ENCODE results near the gene CD200R1.

The CD200R1 gene

DNA sequence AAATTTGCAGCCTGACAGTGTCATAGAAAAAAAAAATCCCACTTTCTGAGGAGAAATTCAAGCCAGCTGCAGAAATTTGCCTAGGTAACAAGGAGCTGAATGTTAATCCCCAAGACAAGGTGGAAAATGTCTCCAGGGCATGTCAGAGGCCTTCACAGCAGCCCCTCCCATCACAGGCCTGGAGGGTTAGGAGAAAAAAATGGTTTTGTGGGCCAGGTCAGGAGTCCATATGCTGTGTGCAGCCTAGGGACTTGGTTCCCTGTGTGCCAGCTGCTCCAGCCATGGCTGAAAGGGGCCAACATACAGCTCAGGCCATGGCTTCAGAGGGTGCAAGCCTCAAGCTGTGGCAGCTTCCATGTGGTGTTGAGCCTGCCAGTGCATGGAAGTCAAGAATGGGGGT is 11.2 kb downstream of the CD200R1 start:
- Histone ChIP-seq H3F3A (ENCODE audit: control insufficient read depth, insufficient read depth) (no peaks in the 10 kb centered on the region), H3K36me3 (ENCODE audit: control insufficient read depth, low read length) (no peaks in the 10 kb centered on the region), H3K27ac (ENCODE audit: low read depth, low read length) (no peak overlapping the region), H4K20me1 (ENCODE audit: control insufficient read depth, insufficient read depth, low read depth, low read length) (no peaks in the 10 kb centered on the region), H3K4me3 (ENCODE audit: low read length) (no peak overlapping the region), H3K79me2 (ENCODE audit: control insufficient read depth, low read length) (no peaks in the 10 kb centered on the region), H3K4me2 (ENCODE audit: low read length) (no peak overlapping the region), H3K9me2 (replicated peaks; ENCODE audit: control insufficient read depth, low read length) (no peaks in the 10 kb centered on the region), H3K9me3 (ENCODE audit: control insufficient read depth, insufficient read depth, low read length) (peaks cover 14% of the 10 kb centered on the region), H3K4me1 (ENCODE audit: control insufficient read depth, low read length) (0 out of 2 replicates have a peak, but pooled peaks cover 5% of the 10 kb centered on the region), H3K27me3 (ENCODE audit: control insufficient read depth, low read length) (no peaks in the 10 kb centered on the region)
- TF ChIP-seq EZH2phosphoT487 (IDR thresholded peaks at IDR 0.05; ENCODE audit: borderline replicate concordance, low read length), result no peak

GRCh38 chr3:112958811-112959560 is 15.9 kb downstream of the CD200R1 start:
- Histone ChIP-seq H3K27me3 (ENCODE audit: control insufficient read depth, low read length) (no peaks in the 10 kb centered on the region), H3K36me3 (ENCODE audit: control insufficient read depth, low read length) (no peaks in the 10 kb centered on the region), H3K9me2 (replicated peaks; ENCODE audit: control insufficient read depth, low read length) (no peaks in the 10 kb centered on the region), H3K4me1 (ENCODE audit: control insufficient read depth, low read length) (0 out of 2 replicates have a peak, but pooled peaks cover 5% of the 10 kb centered on the region), H3K9me3 (ENCODE audit: control insufficient read depth, insufficient read depth, low read length) (peaks cover 11% of the 10 kb centered on the region), H4K20me1 (ENCODE audit: control insufficient read depth, insufficient read depth, low read depth, low read length) (no peaks in the 10 kb centered on the region), H3K79me2 (ENCODE audit: control insufficient read depth, low read length) (no peaks in the 10 kb centered on the region), H3K27ac (ENCODE audit: low read depth, low read length) (no peak overlapping the region), H3K4me2 (ENCODE audit: low read length) (no peak overlapping the region), H3K4me3 (ENCODE audit: low read length) (no peak overlapping the region), H3F3A (ENCODE audit: control insufficient read depth, insufficient read depth) (no peaks in the 10 kb centered on the region)
- TF ChIP-seq, protein P1, sequence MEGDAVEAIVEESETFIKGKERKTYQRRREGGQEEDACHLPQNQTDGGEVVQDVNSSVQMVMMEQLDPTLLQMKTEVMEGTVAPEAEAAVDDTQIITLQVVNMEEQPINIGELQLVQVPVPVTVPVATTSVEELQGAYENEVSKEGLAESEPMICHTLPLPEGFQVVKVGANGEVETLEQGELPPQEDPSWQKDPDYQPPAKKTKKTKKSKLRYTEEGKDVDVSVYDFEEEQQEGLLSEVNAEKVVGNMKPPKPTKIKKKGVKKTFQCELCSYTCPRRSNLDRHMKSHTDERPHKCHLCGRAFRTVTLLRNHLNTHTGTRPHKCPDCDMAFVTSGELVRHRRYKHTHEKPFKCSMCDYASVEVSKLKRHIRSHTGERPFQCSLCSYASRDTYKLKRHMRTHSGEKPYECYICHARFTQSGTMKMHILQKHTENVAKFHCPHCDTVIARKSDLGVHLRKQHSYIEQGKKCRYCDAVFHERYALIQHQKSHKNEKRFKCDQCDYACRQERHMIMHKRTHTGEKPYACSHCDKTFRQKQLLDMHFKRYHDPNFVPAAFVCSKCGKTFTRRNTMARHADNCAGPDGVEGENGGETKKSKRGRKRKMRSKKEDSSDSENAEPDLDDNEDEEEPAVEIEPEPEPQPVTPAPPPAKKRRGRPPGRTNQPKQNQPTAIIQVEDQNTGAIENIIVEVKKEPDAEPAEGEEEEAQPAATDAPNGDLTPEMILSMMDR (IDR thresholded peaks at IDR 0.05; ENCODE audit: low read depth, low read length, poor library complexity, severe bottlenecking), result no peak
- no peak for TF ChIP-seq EZH2phosphoT487 (IDR thresholded peaks at IDR 0.05; ENCODE audit: borderline replicate concordance, low read length)

GRCh38 chr3:112956351-112956750 is 18.6 kb downstream of the CD200R1 start:
- Histone ChIP-seq H3F3A (ENCODE audit: control insufficient read depth, insufficient read depth) (no peaks in the 10 kb centered on the region), H3K79me2 (ENCODE audit: control insufficient read depth, low read length) (no peaks in the 10 kb centered on the region), H3K9me3 (ENCODE audit: control insufficient read depth, insufficient read depth, low read length) (no peaks in the 10 kb centered on the region), H3K27ac (ENCODE audit: low read depth, low read length) (no peak overlapping the region), H3K9me2 (replicated peaks; ENCODE audit: control insufficient read depth, low read length) (no peaks in the 10 kb centered on the region), H3K4me2 (ENCODE audit: low read length) (no peak overlapping the region), H3K4me1 (ENCODE audit: control insufficient read depth, low read length) (0 out of 2 replicates have a peak, but pooled peaks cover 5% of the 10 kb centered on the region), H3K27me3 (ENCODE audit: control insufficient read depth, low read length) (no peaks in the 10 kb centered on the region), H4K20me1 (ENCODE audit: control insufficient read depth, insufficient read depth, low read depth, low read length) (no peaks in the 10 kb centered on the region), H3K36me3 (ENCODE audit: control insufficient read depth, low read length) (no peaks in the 10 kb centered on the region), H3K4me3 (ENCODE audit: low read length) (no peak overlapping the region)
- no peak for TF ChIP-seq EZH2phosphoT487 (IDR thresholded peaks at IDR 0.05; ENCODE audit: borderline replicate concordance, low read length)

DNA sequence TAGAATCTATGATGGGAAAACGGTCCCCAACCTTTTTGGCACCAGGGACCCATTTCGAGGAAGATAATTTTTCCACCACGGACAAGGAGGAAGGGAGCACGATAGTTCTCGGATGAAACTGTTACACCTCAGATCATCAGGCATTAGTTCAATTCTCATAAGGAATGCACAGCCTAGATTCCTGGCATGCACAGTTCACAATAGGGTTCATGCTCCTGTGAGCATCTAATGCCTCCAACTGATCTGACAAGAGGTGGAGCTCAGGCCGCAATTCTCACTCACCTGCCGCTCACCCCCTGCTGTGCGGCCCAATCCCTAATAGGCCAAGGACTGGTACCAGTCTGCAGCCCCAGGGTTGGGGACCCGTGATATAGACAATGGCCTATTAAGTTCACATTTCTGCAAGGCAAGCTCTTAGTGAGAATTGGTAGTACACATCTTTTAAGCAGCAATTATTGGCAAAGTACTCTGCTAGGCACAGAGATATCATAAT is 26.5 kb downstream of the CD200R1 start:
- H3K4me2 ChIP-seq (ENCODE audit: low read length), result no peak overlapping the region
- H3K79me2 ChIP-seq (ENCODE audit: control insufficient read depth, low read length), result no peaks in the 10 kb centered on the region
- TF ChIP-seq EZH2phosphoT487 (IDR thresholded peaks at IDR 0.05; ENCODE audit: borderline replicate concordance, low read length), result no peak
- TF ChIP-seq, protein P1 (IDR thresholded peaks at IDR 0.05; ENCODE audit: low read depth, low read length, poor library complexity, severe bottlenecking), result no peak
- no peaks in the 10 kb centered on the region for H4K20me1 ChIP-seq (ENCODE audit: control insufficient read depth, insufficient read depth, low read depth, low read length)
- H3K27ac ChIP-seq (ENCODE audit: low read depth, low read length), result no peak overlapping the region
- no peaks in the 10 kb centered on the region for H3K36me3 ChIP-seq (ENCODE audit: control insufficient read depth, low read length)
- no peaks in the 10 kb centered on the region for H3K9me3 ChIP-seq (ENCODE audit: control insufficient read depth, insufficient read depth, low read length)
- no peaks in the 10 kb centered on the region for H3F3A ChIP-seq (ENCODE audit: control insufficient read depth, insufficient read depth)
- no peaks in the 10 kb centered on the region for H3K9me2 ChIP-seq (replicated peaks; ENCODE audit: control insufficient read depth, low read length)
- no peaks in the 10 kb centered on the region for H3K27me3 ChIP-seq (ENCODE audit: control insufficient read depth, low read length)
- H3K4me1 ChIP-seq (ENCODE audit: control insufficient read depth, low read length), result no peaks in the 10 kb centered on the region
- no peak overlapping the region for H3K4me3 ChIP-seq (ENCODE audit: low read length)

Measured in DOHH2 (cell line).